ENCODE measurements around the gene UCKL1.
"Not testable (repeated sequence)": the region's sequence is repeated elsewhere in the genome, so short reads cannot be mapped to it uniquely, and the experiment has no call there.

Gene UCKL1

DNA sequence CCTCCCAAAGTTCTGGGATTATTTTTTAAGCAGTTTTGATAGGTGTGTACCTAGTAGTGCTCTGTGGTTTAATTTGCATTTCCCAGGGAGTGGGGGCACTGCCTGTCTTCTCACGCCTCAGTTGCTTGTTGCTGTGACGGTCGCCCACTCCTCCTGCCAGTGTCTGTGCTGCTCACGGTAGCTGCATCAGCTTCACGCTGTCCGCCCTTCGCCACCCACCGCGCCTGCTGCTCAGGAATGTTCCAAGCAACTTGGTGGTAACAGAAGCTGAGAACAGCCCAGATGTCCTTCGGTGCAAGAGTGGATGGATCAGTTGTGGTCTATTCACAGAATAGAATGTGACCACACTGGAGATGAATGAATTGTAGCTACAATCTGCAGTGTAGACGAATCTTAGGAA, 38.4 kb downstream of the UCKL1 start:
- DNase-seq (ENCODE audit: low spot score) = no peak

DNA sequence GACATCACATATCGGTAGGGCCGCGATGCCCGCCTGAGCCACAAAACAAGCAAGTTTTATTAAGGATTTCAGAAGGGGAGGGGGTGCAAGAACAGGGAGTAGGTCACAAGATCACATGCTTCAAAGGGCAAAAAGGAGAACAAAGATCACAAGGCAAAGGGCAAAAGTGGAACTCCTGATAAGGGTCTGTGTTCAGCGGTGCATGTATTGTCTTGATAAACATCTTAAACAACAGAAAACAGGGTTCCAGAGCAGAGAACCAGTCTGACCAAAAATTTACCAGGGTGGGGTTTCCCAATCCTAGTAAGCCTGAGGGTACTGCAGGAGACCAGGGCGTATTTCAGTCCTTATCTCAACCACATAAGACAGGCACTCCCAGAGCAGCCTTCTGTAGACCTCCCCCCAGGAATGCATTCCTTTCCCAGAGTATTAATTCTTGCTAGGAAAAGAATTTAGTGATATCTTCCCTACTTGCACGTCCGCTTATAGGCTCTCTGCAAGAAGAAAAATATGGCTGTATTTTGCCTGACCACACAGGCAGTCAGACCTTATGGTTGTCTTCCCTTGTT, 39.8 kb downstream of the UCKL1 start:
- DNase-seq (ENCODE audit: low spot score) = not testable (repeated sequence)

DNA sequence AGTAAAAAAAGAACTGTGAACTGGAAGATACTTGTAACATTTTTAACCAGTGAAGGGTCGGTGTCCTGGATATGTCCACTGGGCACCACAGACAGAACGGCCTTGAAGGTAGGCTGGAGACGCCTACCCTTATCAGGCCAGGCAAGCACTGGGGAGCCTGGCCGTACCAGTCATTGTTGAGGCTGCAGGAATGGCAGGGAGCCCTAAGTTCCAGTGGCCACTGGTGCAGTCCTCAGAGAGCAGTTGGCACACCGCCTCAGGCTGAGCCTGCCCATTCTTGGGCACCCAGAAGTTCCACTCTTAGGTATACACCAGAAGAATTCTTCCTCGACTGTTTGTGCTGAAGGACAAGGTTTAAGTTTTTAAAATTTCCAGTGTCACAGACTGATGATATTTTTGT, 40.7 kb downstream of the UCKL1 start:
- DNase-seq (ENCODE audit: low spot score) = no peak

DNA sequence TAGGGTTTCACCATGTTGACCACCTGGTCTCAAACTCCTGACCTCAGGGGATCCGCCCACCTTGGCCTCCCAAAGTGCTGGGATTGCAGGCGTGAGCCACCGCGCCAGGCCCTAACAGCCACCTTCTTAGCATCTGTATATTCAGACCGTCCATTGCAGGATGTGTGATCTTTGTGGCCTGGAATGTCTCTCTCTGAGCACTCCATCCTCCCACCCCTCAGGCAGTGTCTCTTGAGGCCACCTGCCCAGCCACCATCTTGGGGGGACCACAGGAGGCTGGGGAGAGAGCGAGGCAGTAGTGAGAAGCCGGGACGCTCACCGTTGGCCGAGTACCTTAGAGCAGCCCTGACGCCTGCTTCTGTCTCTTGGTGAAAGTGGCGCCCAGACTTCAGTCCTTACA, 42.4 kb downstream of the UCKL1 start:
- DNase-seq (ENCODE audit: low spot score) = no peak

DNA sequence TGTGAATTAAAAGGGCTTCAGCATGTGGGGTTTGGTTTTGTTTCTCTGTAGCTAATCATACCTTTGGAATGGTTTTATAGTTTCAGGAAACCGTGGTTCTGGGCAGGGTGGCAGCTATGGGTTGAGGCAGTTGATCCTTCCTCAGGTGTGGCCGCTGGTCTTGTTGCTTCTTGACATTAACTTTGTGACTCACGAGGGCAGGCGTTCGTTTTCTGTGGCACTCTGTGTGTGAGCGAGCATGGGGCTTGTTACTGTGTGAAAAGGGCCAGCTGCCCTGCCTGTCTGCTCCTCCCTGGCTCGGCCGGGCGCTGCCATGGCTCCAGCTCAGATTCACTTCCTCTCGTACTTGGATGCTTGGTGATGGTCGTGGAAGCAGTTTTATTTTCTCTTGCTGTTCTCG, 45.0 kb downstream of the UCKL1 start:
- DNase-seq (ENCODE audit: low spot score) = peak; percentile 83

DNA sequence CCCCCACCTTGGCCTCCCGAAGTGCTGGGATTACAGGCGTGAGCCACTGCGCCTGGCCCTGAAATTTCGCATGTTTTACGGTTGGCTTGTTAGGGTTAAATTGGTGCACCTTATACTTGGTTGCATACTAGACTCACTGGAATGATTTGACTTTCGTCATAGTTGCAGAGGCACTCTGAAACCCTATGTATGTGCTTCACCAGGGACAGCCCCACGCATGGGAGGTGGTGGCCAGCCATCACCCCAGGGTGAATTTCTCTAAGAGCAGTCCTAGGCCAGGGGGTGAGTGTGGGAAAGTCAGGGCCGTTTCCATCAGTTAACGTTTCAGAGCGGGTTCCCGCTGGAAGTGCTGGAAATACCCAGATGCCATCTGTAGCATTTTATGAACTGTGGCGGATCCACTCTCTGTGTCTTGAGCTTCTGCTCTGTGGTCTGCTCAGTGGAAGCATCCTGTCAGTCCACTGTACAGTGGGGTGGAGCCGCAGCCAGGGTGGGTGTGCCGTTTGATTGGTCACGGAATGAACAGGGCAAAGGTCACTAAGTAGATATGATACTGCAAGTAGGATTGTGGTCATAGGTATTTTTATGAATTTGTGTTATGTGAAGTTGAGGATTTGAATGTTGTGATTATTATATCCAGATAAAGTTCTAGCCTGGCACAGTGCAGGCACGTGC, 48.1 kb downstream of the UCKL1 start:
- DNase-seq (ENCODE audit: low spot score) = peak; percentile 85

DNA sequence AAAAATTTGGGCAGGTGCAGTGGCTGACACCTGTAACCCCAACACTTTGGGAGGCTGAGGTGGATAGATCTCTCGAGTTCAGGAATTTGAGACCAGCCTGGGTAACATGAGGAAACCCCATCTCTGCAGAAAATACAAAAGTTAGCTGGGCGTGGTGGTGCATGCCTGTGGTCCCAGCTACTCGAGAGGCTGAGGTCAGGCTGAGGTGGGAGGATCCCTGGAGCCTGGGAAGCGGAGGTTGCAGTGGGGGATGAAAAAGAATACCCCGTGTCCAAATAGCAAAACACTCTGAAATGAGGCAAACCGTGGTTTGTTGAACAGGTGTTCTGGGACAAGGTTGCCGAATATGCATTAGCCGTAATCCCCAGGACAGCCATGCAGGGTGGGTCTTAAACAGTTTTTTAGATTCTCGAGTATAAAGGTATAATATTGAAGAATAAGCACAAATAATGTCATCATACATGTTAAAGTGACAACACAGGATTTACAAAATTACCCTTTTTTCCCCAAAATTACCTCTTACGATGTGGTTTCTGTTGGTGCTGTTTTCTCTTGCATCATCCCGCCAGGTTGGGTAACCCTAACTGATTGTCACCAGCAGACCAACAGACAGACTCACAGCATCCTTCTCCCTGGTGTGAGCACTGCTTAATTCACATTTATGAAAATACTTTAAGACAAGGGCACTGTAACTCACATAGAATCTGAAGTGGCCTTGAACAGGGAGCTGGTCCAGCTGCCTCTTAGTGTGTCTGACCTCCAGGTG, 52.2 kb downstream of the UCKL1 start:
- DNase-seq (ENCODE audit: low spot score) = no peak

DNA sequence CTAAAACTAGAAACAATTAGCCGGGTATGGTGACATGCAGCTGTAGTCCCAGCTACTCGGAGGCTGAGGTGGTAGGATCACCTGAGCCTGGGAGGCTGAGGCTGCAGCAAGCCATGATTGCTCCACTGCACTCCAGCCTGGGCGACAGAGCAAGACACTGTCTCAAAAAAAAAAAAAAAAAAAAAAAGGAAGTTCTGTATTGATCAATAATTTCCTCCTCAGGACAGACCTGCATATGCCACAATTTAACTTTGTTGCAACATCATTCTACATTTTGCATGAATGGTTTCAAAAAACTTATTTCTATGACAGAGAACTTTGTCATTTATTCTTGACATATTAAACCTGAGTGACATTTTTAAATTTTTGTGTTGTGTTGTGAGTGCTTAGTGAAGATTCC, 55.8 kb downstream of the UCKL1 start:
- no peak for DNase-seq (ENCODE audit: low spot score)

DNA sequence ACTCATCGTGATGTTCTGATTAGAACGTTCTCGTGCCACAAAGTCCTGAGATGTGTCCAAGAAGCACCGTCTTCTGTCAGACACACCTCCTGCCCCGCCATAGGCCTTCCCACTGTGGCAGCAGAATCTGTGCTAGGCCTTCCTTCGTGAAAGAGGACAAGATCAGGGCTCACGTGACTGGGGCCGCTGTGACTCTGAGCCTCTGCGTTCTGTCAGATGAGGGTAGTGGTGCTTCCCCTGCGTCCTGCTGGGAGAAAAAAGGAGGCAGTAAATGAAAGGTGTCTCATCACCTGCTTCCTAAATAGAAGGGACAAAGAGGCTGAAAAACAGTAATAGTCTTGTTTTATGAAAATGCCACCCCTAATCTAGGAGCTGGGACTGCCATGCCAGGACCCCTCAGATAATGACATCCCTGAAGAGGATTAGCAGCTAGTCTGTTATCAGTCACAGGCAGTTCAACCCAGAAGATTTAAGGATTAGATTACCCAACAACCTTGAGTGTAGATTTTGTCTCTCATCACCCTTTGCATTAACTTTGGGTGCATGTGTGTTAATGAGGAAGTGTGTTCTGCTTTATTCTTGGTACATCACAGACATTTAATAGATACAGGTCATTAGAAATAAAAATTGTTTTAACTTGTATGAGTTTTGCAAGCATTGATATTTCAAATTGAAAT, 57.2 kb downstream of the UCKL1 start:
- DNase-seq (ENCODE audit: low spot score) = no peak

DNA sequence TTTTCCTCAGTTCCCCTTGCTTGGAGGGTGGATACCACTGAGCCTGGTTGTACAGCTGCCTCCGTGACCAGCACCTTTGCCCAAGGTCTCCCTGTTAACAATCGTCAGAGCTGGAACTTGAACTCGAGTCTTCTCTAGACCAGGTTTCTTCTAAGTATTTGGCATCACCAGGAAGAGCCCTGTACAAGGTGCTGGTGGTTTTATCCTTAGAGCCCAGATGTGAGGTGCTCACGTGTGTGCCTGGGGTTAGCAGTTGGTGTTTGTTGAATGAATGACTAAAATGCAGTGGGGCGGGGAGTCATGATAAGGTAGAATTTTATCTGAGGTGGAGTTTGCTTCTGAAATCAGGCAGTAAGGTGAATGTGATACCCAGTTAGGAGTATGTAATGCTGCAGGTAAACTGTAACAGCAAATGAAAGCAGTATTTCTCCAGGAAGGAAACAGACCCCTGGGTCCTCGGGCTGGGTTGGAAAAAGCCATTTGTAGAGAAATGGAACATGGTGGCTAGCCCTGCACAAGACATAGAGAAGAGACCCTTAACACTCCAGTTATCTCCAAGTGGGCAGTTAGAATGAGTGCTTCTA, 58.1 kb downstream of the UCKL1 start:
- no peak for DNase-seq (ENCODE audit: low spot score)

DNA sequence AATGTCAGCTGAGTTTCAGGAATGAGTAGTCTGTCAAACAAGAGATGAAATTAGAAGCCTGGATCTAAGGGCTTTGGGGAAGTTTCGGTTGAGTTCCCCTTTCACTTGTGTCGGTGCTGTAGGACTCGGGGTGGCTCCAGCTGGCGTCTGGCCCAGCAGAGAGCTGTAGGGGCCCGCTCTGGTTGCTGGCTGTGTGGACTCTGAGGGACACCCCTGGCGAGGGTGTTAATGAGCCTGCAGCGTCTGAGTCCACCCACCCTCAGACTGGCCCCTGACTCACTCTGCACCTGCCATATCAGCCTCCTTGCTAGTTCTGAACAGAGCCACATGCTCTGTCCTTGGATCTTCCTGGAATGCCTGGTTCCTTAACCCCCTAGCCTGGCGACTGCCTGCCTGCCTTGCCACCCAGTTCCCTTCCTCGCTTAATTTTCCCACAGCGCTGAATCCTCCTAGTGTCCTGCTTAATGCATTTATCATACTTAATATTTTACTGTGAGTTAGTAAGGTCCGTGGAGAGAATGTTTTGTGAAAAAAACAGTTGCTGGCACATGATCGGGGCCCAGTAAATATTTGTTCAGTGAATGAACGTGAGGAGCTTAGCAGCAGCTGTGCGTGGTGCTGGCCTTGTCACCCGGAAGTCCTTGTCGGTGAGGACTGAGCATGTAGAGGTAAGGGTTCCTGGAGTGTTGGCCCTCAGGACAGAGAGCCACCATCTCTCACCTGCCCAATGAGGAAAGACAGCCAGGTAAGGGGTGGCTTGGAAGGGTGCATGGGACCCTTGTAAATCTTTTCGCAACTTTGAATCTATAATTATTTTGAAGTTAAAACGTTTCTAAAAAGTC, 59.7 kb downstream of the UCKL1 start:
- peak; percentile 32 for DNase-seq (ENCODE audit: low spot score)

DNA sequence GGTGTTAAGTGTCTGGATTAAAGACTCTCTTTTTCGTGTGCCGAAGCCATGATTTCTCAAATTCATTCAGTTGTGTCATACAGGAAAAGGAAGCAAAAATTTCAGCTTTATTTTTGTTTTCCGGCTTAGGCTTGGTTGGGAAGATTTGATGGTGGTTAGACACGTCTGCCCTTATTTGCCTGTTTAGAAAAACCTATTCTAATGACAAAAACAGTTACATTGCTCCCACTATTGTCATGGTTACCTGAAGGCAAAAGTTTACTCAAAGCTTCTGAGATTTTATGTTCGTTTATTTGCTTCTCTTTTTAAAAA, 60.3 kb downstream of the UCKL1 start:
- no peak for DNase-seq (ENCODE audit: low spot score)

DNA sequence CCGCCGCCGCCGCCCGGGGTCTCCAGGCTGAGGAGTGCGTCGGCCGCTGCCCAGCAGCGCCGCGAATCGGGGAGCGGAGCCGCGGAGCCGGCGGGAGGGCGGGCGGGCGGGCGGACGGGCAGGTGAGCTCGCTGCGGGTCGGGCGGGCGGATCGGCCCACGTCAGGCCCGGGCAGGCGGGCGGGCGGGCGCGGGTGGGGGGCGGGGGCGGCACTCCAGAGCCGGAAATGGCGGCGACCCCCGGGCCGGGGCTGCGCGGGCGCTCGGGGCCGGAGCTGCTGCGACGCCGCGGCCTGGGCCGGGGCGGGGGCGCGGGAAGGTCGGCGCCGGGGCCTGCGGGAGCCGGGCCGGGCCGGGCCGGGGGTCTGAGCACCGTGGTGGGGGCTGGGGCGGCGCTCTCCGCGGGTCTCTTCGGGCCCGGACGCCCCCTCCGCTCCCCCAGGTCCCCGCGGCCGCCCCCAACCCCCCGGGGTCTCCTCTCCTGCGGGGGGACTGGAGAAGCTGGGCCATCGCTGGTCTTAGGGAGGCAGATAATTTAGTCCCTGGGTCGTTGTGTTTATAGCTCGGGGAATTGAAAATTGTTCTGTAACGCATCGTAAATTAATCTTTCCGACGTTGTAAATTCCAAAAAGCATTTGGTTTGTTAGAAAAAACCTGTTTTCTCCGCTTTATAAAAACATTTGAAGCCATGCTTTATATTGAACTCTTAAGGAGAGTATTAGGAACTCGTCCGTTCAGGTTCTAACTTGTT, 60.8 kb downstream of the UCKL1 start:
- no peak for DNase-seq (ENCODE audit: low spot score)

DNA sequence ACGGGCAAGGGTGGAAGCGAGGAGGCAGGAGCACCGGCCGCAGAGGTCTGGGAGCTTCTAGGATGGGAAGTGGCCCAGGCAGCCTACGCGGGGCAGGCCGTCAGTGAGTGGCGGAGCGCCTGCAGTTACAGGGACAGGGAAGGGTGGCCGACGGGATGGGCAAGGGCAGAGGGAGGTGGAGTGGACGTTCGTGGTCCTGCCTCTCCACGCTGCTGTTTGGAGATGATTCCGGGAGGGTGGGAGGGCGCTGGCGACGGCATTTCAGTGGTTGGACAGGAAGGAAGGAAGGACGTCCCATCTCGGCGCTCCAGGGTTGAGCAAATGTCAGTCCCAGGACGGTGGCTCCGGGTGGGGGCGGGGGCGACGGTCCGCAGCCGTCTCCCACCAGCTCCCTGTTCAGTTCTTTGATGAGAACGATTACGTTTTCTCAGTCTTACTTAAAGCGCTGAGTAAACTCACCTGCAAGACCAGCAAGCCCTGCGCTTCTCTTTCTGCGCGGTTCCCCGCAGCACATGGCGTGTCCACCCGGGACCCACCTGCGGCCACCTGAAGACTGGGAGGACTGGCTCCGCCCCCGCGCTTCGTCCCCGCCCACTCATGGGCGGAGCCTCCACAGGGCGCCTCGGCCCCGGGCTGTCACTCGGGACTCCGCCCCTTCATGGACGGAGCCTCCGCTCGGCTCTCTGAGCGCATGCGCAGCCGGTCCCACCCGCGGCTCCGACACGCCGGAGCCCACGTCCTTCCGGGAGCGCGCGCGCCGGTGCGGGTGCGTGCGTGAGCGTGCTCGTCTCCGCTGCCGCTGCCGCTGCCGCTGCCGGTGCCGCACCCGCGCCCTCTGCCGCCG, 61.6 kb downstream of the UCKL1 start, which contains the start of gene DNAJC5:
DNAJC5 (plus strand) TSS at position 769 of the 844 bp plus-strand sequence. CDS start 33,220 bp downstream, outside the sequence.
- DNase-seq (ENCODE audit: low spot score) = peak; percentile 95

DNA sequence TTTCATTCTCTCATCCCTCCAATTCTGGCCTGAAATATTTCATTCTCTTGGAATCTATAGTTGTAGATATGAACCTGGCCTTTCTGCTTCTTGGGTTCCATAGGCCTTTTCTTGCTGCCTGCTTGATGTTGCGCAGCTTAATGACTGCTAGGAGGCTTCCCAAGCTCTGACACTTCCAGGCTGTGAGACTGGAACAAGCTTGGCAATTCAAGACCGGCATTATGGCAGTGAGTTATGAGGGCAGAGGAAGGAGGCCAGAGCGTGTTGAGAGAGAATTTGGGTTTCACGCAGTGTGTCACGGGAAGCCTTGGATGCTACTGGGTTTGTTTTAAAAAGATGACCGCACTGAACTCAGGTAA, 62.2 kb downstream of the UCKL1 start:
- DNase-seq (ENCODE audit: low spot score) = peak; percentile 37

DNA sequence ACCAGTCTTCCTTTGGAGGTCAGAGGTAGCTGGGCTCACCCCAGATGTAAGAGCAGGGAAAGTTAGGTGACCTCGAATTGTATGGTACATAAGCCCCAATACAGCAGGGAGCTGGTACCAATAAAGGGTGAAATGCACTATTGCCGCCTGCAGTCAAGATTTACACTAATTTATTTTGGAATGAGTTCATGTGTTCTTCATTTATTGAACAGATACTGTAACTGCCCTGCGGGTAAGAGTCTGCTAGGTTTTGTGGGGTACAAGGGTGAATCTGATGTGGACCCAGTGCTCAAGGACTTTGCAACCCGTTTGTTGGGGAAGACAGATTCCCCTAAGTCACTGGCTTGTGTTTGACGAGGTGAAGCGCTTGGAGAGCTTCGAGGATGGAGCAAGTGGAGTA, 63.8 kb downstream of the UCKL1 start:
- DNase-seq (ENCODE audit: low spot score) = no peak

DNA sequence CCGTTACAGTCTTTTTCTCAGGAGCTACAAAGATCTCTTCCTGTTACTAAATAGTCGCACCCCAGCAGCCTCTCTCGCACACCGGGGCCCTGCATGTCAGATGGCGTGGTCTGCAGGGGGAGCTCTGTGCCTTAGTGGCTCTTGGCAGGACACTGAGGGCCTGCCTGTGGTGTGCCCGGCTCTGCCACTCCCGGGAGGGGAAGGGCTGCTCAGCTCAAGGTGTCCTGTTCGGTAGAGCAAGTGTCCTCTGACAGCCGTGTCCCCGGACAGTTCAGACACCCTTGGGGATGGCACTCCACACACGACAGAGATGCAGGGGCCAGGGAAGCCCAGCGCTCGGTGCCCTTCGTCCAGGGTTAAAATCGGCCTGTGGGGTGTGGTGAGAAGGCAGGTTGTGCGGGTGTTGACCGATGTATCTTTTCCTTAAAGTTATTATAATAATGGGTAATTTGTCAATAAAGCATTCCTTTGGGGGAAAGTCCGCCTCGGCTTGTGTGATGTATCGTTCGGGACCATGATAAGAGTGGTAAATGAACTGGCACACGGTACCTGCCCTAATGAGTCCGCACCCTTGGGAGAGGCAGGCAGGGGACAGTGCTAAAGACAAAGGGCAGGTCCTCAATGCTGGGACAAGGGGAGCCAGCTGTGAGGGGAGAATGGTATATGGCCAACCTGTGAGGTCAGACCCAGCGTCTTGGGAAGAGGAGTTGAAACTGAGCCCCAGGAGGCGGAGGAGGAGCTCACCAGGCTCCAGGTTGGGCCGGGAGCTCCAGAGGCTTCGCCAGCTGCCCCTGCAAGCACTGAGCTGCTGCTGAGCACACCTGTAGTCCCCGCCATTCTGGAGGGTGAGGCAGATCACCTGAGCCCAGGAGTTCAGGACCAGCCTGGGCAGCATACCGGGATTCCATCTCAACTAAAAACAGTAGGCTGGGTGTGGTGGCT, 64.9 kb downstream of the UCKL1 start:
- DNase-seq (ENCODE audit: low spot score) = no peak

DNA sequence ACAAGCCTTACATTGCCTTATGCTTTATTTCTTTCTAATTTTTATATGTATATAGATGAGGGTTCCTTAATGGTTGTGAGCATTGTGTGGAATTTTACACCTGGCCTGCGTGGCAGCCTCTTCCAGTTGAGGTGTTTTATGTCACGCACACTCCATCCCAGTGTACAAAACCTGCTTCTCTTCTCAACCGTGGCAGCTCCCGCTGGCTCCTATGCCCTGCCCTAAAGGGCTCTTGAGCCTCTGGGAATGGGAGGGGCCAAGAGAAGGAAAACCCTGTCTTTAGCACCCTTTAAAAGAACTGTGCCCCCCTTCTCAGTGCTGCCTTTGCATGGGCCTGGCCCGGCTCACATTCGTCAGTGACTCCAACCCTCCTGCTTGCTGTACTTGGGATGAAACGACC, 65.6 kb downstream of the UCKL1 start:
- no peak for DNase-seq (ENCODE audit: low spot score)

DNA sequence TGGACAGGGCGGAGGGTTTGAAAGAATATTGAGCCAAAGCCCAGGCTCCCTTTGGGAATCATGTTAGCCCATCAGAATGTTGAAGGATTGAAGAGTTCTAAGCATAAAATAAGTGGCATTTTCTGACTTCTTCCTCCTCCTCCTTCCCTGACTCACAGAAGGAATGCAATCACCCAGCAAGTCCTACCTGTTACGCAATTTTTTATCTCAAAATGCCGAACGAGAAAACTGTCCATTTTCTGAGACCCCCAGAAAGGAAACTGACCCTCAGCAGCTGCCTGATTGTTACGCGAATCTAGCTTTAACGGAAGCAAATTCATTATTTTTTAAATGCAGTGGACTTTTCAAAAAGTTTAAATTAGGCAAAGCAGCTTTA, 66.0 kb downstream of the UCKL1 start:
- DNase-seq (ENCODE audit: low spot score) = no peak
